Activated T-cell treated with anti-CD3 and anti-CD28 coated beads, Interleukin-2, amount 50 U/mL, for 4 hours (primary cell): ENCODE measurements around the gene PDE4C. TPM values are rescaled to one million over a fixed set of nuclear protein-coding genes. Genes with fewer than 3 reads are reported as not detected.
"Not testable (repeated sequence)": the region's sequence is repeated elsewhere in the genome, so short reads cannot be mapped to it uniquely, and the experiment has no call there.

Source experiments
- ATAC-seq, 2 donors: fragments of 200-7000 bp; cut with Tn5 transposase; one replicate each; pipeline ENCODE4 v1.10.0; 2021
- DNase-seq: peaks from one replicate; pipeline ENCODE4 v3.0.0-alpha.2; 2020
- H3K27me3 Mint-ChIP-seq: one replicate; pipeline ENCODE4 v1.8.0; 2021; ENCODE audit warnings: low read depth, mixed read lengths
- H3K36me3 Mint-ChIP-seq: one replicate; pipeline ENCODE4 v1.8.0; 2022; ENCODE audit warnings: mixed read lengths; ENCODE audit not compliant: insufficient read depth
- H3K4me1 Mint-ChIP-seq: one replicate; pipeline ENCODE4 v1.8.0; 2021; ENCODE audit warnings: low read depth, mixed read lengths
- H3K4me3 Mint-ChIP-seq: one replicate; pipeline ENCODE4 v1.8.0; 2021; ENCODE audit warnings: mild to moderate bottlenecking, moderate library complexity, mixed read lengths
- H3K9me3 Mint-ChIP-seq: one replicate; pipeline ENCODE4 v1.8.0; 2021; ENCODE audit warnings: mixed read lengths
- total RNA-seq, 3 donors: library from RNA; stranded (reverse); gene quantifications; one replicate each; pipeline ENCODE4 v1.2.1, GENCODE V29; 2021

Gene PDE4C
- total RNA-seq, 3 donors from 2014 or later: not detected

DNA sequence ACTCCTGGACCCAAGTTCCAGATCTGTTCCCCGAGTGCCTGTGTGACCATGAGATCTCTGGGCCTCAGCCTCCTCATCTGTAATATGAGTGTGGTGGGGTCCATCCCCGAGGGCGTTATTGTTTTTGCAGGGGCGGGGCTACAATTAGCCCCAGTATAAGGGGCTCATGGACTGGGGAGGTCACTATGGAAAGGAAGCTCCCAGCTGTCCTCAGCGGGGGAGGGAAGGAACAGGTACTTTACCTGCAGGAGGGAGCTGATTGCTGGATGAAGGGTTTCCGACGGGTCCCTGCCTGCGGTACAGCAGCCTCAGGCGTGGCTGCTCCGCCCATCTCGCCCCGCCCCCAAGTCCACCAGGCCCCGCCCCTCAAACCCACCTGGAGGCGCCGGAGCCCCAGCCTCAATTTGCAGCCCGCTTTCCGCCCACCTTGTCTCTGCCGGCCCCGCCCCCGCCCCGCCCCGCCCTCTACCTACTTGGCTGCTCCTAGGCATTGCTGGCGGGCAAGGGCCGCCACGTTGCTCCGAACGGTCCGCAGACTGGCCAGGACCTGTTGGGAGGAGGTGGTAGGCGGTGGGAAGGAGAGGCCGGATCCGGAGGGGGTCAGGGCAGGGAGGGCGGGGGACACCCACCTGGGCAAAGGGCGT is 5.5 kb downstream of the PDE4C start:
- peaks cover 16% of the 10 kb centered on the region for H3K4me1 Mint-ChIP-seq
- peaks cover 47% of the 10 kb centered on the region for H3K27me3 Mint-ChIP-seq
- H3K4me3 Mint-ChIP-seq: no peak overlapping the region
- no peaks in the 10 kb centered on the region for H3K9me3 Mint-ChIP-seq
- DNase-seq (no peak), ATAC-seq (no peak)
- no peaks in the 10 kb centered on the region for H3K36me3 Mint-ChIP-seq

DNA sequence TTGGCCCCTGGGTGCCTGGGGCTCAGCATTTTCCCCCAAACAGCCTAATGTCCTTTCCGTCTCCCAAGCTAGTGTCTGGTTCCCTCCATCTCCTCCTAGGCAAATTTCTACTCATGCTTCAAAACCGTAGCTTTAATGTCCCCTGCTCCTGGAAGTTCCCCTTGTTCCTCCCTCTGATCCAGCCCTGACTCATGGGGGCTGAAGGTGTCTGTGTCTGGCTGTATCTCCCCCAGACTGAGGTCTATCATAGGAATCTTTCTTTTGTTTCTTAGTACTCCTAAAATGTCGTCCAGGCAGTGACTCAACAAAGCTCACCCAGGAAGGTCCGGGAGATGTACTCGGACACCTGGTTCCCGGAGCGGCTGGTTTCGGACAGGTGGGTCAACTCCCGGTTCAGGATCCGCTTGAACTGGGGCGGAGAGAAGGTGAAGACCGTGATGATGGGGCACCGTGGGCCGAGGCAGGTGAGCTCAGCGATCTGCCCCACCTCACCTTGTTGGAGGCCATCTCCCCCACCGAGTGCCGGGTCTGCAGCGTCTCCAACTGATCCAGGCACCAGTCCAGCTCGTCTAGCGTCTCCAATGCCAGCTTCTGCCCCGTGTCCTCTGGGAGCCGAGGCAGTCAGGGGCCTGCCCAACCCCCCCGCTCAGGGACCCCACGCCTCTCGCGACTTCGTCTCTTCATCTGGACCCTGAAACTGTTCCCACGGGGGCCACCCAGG is 6.2 kb downstream of the PDE4C start:
- peaks cover 11% of the 10 kb centered on the region for H3K4me1 Mint-ChIP-seq
- H3K36me3 Mint-ChIP-seq: no peaks in the 10 kb centered on the region
- DNase-seq (no peak), ATAC-seq (no peak)
- H3K27me3 Mint-ChIP-seq: peaks cover 40% of the 10 kb centered on the region
- H3K4me3 Mint-ChIP-seq: no peak overlapping the region
- H3K9me3 Mint-ChIP-seq: no peaks in the 10 kb centered on the region

DNA sequence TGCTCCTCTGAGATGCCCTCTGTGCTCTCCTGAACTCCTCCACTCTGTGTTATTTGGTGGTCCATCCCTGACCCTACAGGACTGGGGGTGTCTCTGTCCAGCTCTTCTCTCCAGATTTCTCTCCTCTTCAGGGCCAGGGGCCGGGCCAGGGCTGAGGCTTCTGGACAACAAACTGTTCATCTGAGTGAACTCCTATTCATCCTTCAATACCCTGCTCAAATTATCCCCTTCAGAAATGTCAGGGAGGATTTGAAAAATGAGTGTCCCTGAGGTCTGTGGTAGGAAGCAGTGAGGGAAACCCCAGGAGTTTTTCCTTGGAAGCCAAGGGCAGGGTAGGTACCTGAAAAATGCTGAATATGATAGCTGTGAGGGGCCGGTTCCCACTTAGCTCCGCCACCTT is 7.6 kb downstream of the PDE4C start:
- Mint-ChIP-seq H3K36me3 (no peaks in the 10 kb centered on the region), H3K4me3 (no peak overlapping the region), H3K27me3 (peaks cover 30% of the 10 kb centered on the region), H3K9me3 (no peaks in the 10 kb centered on the region), H3K4me1 (peaks cover 5% of the 10 kb centered on the region)
- no peak for DNase-seq
- ATAC-seq: no peak

DNA sequence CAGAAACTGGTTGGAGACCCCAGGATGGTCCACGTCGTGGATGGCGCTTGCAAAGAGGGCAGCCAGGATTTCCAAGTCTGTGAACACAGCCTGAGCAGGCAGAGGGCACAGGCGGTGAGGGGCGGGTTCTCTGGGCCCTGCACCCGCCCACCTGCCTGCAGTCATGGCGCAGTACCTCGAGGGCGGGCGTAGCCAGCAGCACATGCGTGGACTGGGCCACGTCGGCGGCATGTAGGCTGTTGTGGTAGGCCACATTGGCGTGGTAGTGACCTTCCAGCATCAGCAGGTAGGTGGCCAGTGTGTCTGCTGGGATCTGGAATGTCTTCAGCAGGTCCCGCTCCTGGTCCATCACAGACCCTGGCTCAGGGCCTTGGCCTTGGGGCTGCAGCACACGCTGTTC is 8.1 kb downstream of the PDE4C start:
- ATAC-seq (no peak), DNase-seq (no peak)
- H3K4me3 Mint-ChIP-seq: no peak overlapping the region
- H3K4me1 Mint-ChIP-seq: peaks cover 5% of the 10 kb centered on the region
- H3K27me3 Mint-ChIP-seq: peaks cover 27% of the 10 kb centered on the region
- no peaks in the 10 kb centered on the region for H3K9me3 Mint-ChIP-seq
- H3K36me3 Mint-ChIP-seq: no peaks in the 10 kb centered on the region

DNA sequence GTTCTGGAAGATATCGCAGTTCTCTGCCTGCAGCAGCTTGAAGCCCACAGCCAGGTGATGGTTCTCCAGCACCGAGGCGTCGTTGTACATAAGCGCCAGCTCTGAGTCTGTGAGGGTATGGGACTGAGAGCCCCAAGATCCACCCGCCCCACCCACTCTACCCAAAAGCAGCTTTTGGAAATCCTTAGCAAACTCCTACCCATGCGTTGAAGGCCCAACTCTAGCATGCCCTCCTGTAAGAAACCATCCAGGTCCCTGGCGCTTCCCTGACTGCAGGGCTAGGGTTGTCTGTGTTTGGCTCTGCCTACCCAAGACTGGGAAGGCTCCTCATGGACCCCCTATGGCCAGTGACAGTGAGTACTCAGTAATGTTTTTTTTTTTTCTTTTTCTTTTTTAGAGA is 9.4 kb downstream of the PDE4C start:
- ATAC-seq: no peak
- no peaks in the 10 kb centered on the region for H3K9me3 Mint-ChIP-seq

DNA sequence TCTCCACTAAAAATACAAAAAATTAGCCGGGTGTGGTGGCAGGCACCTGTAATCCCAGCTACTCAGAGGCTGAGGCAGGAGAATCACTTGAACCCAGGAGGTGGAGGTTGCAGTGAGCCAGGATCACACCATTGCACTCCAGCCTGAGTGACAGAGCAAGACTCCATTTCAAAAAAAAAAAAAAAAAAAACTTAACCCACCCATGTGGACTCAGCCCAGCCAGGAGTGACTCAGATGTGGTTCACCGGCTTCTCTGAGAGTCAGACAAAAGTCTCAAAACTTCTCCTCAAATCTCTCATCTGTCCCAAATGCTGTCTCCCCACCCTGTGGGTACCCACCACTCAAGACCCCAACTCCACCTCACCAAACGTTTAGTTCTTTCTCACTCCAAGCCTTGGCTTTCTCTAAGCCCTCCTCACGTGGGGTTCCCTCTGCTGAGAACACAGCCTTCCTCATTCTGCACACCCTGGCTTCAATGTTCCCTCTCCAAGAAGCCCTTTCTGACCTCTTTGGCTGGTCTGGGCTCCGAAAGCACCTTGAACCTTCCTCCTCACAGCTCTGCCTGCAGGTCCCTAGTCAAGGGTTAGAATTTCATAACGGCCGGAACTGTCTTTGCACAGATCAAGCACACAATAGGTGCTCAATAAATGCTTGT is 11.3 kb downstream of the PDE4C start:
- Mint-ChIP-seq H3K4me1 (peaks cover 3% of the 10 kb centered on the region), H3K9me3 (no peaks in the 10 kb centered on the region), H3K27me3 (peaks cover 18% of the 10 kb centered on the region), H3K4me3 (no peak overlapping the region), H3K36me3 (no peaks in the 10 kb centered on the region)
- DNase-seq: no peak
- peak; percentile 50 to 60 for ATAC-seq

More for the DNA sequence above, 9.4 kb downstream of the PDE4C start:
- no peaks in the 10 kb centered on the region for H3K36me3 Mint-ChIP-seq
- H3K4me1 Mint-ChIP-seq: peaks cover 5% of the 10 kb centered on the region
- peaks cover 20% of the 10 kb centered on the region for H3K27me3 Mint-ChIP-seq
- DNase-seq: no peak
- H3K4me3 Mint-ChIP-seq: no peak overlapping the region

DNA sequence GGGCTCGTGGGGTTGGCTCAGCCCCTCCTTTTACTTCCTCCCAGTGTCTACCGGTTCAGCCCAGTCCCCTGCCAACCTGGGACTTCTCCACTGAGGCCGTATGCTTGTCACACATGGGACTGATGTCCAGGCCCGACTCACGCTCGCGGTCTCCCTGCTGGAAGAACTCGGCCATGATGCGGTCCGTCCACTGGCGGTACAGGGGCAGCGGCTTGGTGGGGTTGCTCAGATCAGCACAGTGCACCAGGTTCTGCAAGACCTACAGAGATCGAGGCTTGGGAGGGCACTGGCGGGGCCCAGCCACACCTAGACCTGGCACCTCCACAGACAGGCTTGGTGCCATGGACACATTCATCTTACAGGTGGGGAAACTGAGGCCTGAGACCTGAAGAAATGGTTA is 14.6 kb downstream of the PDE4C start:
- Mint-ChIP-seq H3K36me3 (no peaks in the 10 kb centered on the region), H3K27me3 (peaks cover 19% of the 10 kb centered on the region), H3K9me3 (no peaks in the 10 kb centered on the region), H3K4me1 (peaks cover 4% of the 10 kb centered on the region), H3K4me3 (no peak overlapping the region)
- ATAC-seq (no peak), DNase-seq (no peak)

DNA sequence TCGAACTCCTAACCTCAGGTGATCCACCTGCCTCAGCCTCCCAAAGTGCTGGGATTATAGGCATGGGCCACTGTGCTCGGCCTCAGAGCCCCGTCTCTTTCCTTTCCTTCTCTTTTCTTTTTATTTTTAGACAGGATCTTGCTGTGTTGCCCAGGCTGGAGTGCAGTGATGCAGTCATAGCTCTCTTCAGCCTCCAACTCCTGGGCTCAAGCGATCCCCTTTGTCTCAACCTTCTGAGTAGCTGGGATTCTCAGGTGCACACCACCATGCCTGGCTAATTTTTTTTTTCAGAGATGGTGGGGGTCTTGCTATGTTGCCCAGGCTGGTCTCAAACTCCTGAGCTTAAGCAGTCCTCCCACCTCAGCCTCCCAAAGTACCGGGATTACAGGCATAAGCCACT is 16.3 kb downstream of the PDE4C start:
- not testable (repeated sequence) for H3K36me3 Mint-ChIP-seq, H3K4me3 Mint-ChIP-seq, ATAC-seq, H3K4me1 Mint-ChIP-seq, H3K9me3 Mint-ChIP-seq, DNase-seq
- H3K27me3 Mint-ChIP-seq: peaks cover 19% of the 10 kb centered on the region

DNA sequence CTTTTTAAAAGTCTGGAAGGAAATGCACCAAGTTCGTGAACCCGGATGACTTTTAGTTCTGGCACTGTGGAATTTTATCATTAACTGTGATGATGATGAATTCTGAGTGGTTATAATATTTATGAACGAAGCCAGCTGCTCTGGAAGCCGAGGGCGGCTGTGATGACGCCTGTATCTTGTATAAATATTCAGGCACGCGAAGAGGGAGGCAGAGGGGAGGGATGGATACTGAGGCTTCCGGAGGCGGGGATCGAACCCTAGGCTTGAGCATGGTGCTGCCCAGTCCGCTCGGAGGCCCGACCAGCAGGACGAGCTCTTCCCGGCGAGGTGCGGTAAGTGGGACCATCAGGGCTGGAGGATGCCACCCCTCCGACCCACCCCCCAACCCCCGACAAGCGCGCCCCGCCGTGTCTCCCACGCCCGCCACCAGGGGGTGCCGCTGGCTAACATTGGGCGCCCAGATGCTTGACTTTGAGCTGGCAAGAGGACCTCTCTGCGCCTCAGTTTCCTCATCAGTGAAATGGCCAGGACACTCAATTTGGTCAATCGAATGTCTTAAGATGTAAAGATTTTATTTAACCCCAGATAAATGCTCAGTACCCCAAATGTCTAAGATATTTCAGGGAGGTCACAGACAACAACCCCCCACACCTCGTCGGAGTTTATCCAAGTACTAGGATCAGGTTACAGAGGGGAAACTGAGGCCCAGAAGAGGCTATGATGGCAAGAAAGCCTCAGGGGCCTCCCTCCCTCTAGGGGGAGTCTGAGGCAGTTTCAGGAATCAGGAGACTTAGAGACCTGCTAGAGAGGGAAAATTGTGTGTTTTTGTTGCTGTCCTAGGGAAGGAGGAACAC is 17.9 kb downstream of the PDE4C start:
- Mint-ChIP-seq H3K36me3 (no peaks in the 10 kb centered on the region), H3K4me1 (peaks cover 10% of the 10 kb centered on the region), H3K9me3 (no peaks in the 10 kb centered on the region), H3K27me3 (peaks cover 17% of the 10 kb centered on the region), H3K4me3 (no peak overlapping the region)
- ATAC-seq (no peak), DNase-seq (peak; percentile 53)

DNA sequence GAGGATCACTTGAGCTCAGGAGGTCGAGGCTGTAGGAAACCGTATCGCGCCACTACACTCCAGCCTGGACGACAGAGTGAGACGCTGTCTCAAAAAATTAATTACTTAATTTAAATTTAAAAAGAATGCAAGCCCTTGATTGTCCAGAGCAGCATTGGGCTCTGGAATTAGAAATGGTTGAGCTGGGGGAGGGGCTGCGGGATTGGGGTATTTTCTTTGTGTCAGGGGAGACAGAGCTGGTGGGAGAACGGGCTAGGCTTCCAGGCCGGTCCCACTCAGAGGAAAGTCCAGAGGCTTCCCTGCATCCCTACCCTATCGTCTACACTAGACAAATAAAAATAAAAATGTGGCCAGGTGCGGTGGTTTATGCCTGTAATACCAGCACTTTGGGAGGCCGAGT is 20.2 kb downstream of the PDE4C start:
- no peak overlapping the region for H3K4me3 Mint-ChIP-seq
- peaks cover 23% of the 10 kb centered on the region for H3K4me1 Mint-ChIP-seq
- no peak for ATAC-seq

DNA sequence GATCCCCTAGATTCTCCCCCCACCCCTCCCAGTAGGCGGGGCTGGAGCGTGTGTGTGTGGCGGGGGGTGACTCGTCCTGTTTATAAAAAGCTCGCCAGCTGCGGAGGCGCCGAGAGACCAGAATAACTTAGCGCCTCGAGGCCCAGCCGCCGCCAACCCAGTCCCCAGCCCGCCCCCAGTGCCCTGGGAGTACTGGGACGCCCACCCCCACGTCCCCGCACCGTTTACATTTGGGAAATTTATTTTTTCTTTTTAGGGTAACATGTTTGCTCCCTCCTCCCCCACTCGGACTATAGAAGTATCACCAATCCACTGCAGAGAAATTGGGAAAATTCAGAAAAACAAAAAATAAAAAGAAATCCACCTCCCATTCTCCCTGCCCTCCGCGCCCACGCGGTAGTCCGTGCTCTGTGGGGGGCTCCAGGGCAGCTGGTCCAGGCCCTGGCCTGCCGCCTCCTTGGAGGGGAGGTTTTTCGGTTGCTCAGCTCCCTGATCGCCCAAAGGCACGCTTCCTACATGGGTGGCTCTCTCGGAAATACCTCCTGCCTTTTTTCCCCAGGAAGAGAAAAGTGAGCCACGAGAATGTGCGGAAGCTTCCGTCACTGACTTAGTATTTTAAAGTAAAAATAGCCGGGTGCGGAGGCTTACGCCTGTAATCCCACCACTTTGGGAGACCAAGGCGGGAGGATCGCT is 20.9 kb downstream of the PDE4C start:
- peaks cover 10% of the 10 kb centered on the region for H3K27me3 Mint-ChIP-seq
- H3K9me3 Mint-ChIP-seq: no peaks in the 10 kb centered on the region
- peak; percentile 48 for DNase-seq
- peak overlapping the region; percentile 90 for H3K4me3 Mint-ChIP-seq
- H3K4me1 Mint-ChIP-seq: peaks cover 23% of the 10 kb centered on the region
- no peaks in the 10 kb centered on the region for H3K36me3 Mint-ChIP-seq
- ATAC-seq: no peak

More for the DNA sequence above, 20.2 kb downstream of the PDE4C start:
- H3K27me3 Mint-ChIP-seq: peaks cover 11% of the 10 kb centered on the region
- no peaks in the 10 kb centered on the region for H3K9me3 Mint-ChIP-seq
- H3K36me3 Mint-ChIP-seq: no peaks in the 10 kb centered on the region
- no peak for DNase-seq

DNA sequence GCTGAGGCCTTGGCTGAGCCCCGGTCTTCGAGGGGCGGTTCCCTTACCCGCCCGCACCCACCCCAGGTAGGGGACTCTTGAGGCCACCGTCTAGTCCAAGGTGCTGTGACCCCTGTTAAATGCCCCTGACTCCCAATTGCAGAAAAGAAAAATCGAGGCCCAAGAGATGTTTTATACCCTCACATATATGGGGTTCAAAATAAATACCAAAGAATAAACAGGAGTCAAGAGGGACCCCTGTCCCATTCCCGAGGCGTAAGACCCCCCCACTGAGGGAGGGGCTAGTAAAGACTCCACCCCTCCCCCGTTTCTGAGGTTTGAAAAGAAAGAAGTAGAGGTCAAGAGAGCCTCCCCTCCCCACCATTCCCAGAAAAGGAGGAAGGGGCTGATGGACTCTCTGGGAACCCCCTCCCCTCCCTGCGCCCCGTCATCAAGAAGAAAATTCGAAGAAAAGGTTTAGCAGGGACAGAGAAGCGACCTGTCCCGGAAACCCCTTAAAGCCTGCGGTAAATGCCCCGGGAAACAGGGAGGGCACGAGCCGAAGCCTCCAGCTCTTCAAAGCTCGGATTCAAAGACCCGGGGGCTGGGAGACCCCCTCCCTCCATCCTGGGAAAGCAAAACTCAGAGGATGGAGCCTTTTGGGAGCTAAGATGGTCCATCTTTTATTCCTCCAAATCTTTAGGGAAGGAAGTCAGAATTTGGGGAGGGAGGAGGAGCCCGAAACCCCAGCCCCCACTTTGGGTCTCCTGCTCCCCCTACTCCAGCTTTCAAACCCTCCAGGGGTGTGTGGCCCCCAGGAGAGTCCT is 21.6 kb downstream of the PDE4C start:
- ATAC-seq: peak in 1 of 2 donors; percentile 0
- peak; percentile 31 for DNase-seq
- no peaks in the 10 kb centered on the region for H3K36me3 Mint-ChIP-seq
- peaks cover 23% of the 10 kb centered on the region for H3K4me1 Mint-ChIP-seq
- H3K4me3 Mint-ChIP-seq: peak overlapping the region; percentile 90
- no peaks in the 10 kb centered on the region for H3K9me3 Mint-ChIP-seq
- peaks cover 5% of the 10 kb centered on the region for H3K27me3 Mint-ChIP-seq

DNA sequence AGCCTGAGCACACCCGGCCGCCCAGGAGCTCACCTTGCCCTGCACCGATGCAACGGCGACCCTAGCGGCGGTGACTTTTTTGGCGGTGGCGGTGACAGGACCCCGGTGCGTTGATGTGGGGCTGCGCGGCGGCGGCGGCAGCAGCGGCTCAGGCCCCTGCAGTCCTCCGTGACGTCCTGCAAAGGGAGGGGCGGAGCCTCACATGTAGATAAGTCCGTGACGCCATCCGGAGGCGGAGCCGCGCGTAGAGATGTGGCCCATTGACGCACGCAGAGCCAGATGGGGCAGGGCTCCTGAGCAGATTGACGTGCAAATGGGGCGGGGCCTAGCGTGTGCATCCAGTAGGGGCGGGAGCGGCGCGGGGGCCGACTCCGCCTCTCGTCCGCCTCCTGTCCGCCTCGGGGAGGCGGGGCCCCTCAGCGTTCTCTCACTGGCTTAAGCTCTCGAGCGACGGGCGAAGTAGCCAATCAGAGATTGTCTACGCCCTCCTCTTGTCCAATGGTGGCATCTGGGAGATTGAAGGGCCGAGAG is 22.3 kb downstream of the PDE4C start, which contains the start of gene RAB3A:
TSS of gene RAB3A (minus strand) at position 180 of the 531 bp plus-strand sequence. CDS start 1,302 bp downstream, outside the sequence.
- peaks cover 23% of the 10 kb centered on the region for H3K4me1 Mint-ChIP-seq
- peak; percentile 91 to 93 for ATAC-seq
- H3K27me3 Mint-ChIP-seq: peaks cover 5% of the 10 kb centered on the region
- no peaks in the 10 kb centered on the region for H3K9me3 Mint-ChIP-seq
- peak within 1 kb of the TSS; percentile 90 for H3K4me3 Mint-ChIP-seq
- DNase-seq: peak; percentile 99
- H3K36me3 Mint-ChIP-seq: no peaks in the 10 kb centered on the region
